DOHH2 (cell line): Measurements from ENCODE around the gene IMPG1.

Experiments
- H3F3A ChIP-seq: fragments of 200-600 bp; sonication (generic), shearing (Covaris generic); 2 replicates; pipeline ENCODE4 v1.6.0; 2016; ENCODE audit warnings: antibody characterized with exemption, mild to moderate bottlenecking; ENCODE audit not compliant: control insufficient read depth, insufficient read depth
- H3K27ac ChIP-seq: fragments of 200-600 bp; sonication (generic); 2 replicates; pipeline ENCODE4 v1.5.1; 2014; ENCODE audit warnings: low read depth, mild to moderate bottlenecking, low read length, moderate library complexity
- H3K27me3 ChIP-seq: fragments of 200-600 bp; sonication (generic); 2 replicates; pipeline ENCODE4 v1.6.1; 2014; ENCODE audit warnings: mild to moderate bottlenecking, low read length, mixed read lengths; ENCODE audit not compliant: control insufficient read depth
- H3K36me3 ChIP-seq: fragments of 200-600 bp; sonication (generic); 2 replicates; pipeline ENCODE4 v1.6.1; 2014; ENCODE audit warnings: mild to moderate bottlenecking, low read length, moderate library complexity, mixed read lengths; ENCODE audit not compliant: control insufficient read depth
- H3K4me1 ChIP-seq: fragments of 200-600 bp; sonication (generic); 2 replicates; pipeline ENCODE4 v1.6.1; 2014; ENCODE audit warnings: mild to moderate bottlenecking, low read length, mixed read lengths; ENCODE audit not compliant: control insufficient read depth
- H3K4me2 ChIP-seq: fragments of 200-600 bp; sonication (generic); 2 replicates; pipeline ENCODE4 v1.6.0; 2014; ENCODE audit warnings: mild to moderate bottlenecking, low read length, moderate library complexity
- H3K4me3 ChIP-seq: fragments of 200-600 bp; sonication (generic); 2 replicates; pipeline ENCODE4 v1.5.1; 2014; ENCODE audit warnings: mild to moderate bottlenecking, low read length, mixed read lengths
- H3K79me2 ChIP-seq: fragments of 200-600 bp; sonication (generic); 2 replicates; pipeline ENCODE4 v1.6.1; 2014; ENCODE audit warnings: mild to moderate bottlenecking, low read length, mixed read lengths; ENCODE audit not compliant: control insufficient read depth
- H3K9me2 ChIP-seq: fragments of 200-600 bp; sonication (generic); replicated peaks from 2 replicates; pipeline ENCODE4 v1.6.1; 2014; ENCODE audit warnings: mild to moderate bottlenecking, low read length, mixed read lengths; ENCODE audit not compliant: control insufficient read depth
- H3K9me3 ChIP-seq: fragments of 200-600 bp; sonication (generic); 2 replicates; pipeline ENCODE4 v1.6.1; 2014; ENCODE audit warnings: antibody characterized with exemption, low read length, mixed read lengths; ENCODE audit not compliant: control insufficient read depth, insufficient read depth
- H4K20me1 ChIP-seq: fragments of 200-600 bp; sonication (generic); 2 replicates; pipeline ENCODE4 v1.6.0; 2014; ENCODE audit warnings: low read depth, mild to moderate bottlenecking, antibody characterized with exemption, low read length, moderate library complexity; ENCODE audit not compliant: control insufficient read depth, insufficient read depth
- EZH2phosphoT487 ChIP-seq: fragments of 200-600 bp; sonication (generic); IDR thresholded peaks from 2 replicates; pipeline ENCODE4 v1.6.1; 2017; ENCODE audit warnings: borderline replicate concordance, mild to moderate bottlenecking, antibody characterized with exemption, low read length, moderate library complexity, mixed read lengths
- TF ChIP-seq, protein P1 (sequence below): fragments of 200-600 bp; sonication (generic); IDR thresholded peaks from one replicate; pipeline ENCODE4 v1.5.1; 2014; ENCODE audit warnings: antibody characterized with exemption, mild to moderate bottlenecking, low read depth, low read length; ENCODE audit not compliant: poor library complexity, severe bottlenecking

The IMPG1 gene

GRCh38 chr6:75975904-75976303 lies 96.6 kb downstream of the IMPG1 start:
- Histone ChIP-seq H3K4me3 (no peak overlapping the region), H3K79me2 (no peaks in the 10 kb centered on the region), H3K27ac (no peak overlapping the region), H4K20me1 (no peaks in the 10 kb centered on the region), H3K36me3 (no peaks in the 10 kb centered on the region), H3F3A (no peaks in the 10 kb centered on the region), H3K4me1 (no peaks in the 10 kb centered on the region), H3K9me2 (no peaks in the 10 kb centered on the region), H3K27me3 (no peaks in the 10 kb centered on the region), H3K4me2 (no peak overlapping the region), H3K9me3 (no peaks in the 10 kb centered on the region)
- TF ChIP-seq, protein P1, sequence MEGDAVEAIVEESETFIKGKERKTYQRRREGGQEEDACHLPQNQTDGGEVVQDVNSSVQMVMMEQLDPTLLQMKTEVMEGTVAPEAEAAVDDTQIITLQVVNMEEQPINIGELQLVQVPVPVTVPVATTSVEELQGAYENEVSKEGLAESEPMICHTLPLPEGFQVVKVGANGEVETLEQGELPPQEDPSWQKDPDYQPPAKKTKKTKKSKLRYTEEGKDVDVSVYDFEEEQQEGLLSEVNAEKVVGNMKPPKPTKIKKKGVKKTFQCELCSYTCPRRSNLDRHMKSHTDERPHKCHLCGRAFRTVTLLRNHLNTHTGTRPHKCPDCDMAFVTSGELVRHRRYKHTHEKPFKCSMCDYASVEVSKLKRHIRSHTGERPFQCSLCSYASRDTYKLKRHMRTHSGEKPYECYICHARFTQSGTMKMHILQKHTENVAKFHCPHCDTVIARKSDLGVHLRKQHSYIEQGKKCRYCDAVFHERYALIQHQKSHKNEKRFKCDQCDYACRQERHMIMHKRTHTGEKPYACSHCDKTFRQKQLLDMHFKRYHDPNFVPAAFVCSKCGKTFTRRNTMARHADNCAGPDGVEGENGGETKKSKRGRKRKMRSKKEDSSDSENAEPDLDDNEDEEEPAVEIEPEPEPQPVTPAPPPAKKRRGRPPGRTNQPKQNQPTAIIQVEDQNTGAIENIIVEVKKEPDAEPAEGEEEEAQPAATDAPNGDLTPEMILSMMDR = no peak
- TF ChIP-seq EZH2phosphoT487 = no peak

DNA sequence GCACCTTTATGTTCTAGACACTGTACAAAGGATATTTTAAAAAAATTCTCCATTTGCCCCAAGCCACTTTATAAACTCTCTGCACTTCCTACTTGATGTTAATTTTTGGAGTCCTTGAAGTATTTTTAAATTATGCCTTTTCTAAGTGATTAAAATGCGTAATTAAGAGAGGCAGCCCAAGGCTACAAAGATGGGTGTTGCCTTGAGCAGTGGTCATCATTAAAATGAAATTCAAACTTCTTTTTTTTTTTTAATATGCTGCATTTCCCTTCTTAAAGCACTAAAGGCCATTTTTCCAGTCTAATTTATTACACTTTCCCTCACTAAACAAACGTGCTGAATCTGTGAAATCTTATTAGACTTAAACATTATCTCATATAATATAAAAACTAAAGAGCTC lies 102.4 kb downstream of the IMPG1 start:
- H3K79me2 ChIP-seq = no peaks in the 10 kb centered on the region
- TF ChIP-seq, protein P1 = no peak
- TF ChIP-seq EZH2phosphoT487 = no peak
- H3K9me2 ChIP-seq = no peaks in the 10 kb centered on the region
- H3K4me2 ChIP-seq = no peak overlapping the region
- H3K4me1 ChIP-seq = no peaks in the 10 kb centered on the region
- no peaks in the 10 kb centered on the region for H3K9me3 ChIP-seq
- H3K4me3 ChIP-seq = no peak overlapping the region
- no peaks in the 10 kb centered on the region for H4K20me1 ChIP-seq
- H3K27ac ChIP-seq = no peak overlapping the region
- no peaks in the 10 kb centered on the region for H3K36me3 ChIP-seq
- H3K27me3 ChIP-seq = no peaks in the 10 kb centered on the region
- no peaks in the 10 kb centered on the region for H3F3A ChIP-seq

DNA sequence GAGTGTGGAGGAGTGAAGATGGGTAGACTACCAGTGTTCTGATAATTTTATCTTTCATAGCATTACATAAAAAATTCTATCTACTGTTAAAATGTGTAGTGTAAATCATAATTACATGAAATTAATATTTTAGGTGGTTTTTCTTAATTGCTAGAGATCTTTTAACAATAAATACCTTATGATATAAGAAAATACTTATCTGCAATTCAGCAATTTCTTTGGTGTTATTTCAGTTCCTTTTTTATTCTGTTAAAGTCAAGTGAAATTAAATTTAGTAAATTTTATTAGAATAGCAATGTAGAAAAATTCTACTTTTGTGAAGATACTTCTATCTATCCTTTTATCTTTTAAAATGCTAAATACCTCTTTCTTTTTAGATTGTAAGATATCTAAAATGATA lies 104.3 kb downstream of the IMPG1 start:
- H3K4me3 ChIP-seq = no peak overlapping the region
- no peaks in the 10 kb centered on the region for H3K79me2 ChIP-seq
- TF ChIP-seq, protein P1 = no peak
- no peaks in the 10 kb centered on the region for H3K27me3 ChIP-seq
- no peak overlapping the region for H3K27ac ChIP-seq
- no peaks in the 10 kb centered on the region for H3F3A ChIP-seq
- H3K9me3 ChIP-seq = no peaks in the 10 kb centered on the region
- no peaks in the 10 kb centered on the region for H3K36me3 ChIP-seq
- no peak overlapping the region for H3K4me2 ChIP-seq
- no peaks in the 10 kb centered on the region for H4K20me1 ChIP-seq
- no peaks in the 10 kb centered on the region for H3K4me1 ChIP-seq
- no peaks in the 10 kb centered on the region for H3K9me2 ChIP-seq

DNA sequence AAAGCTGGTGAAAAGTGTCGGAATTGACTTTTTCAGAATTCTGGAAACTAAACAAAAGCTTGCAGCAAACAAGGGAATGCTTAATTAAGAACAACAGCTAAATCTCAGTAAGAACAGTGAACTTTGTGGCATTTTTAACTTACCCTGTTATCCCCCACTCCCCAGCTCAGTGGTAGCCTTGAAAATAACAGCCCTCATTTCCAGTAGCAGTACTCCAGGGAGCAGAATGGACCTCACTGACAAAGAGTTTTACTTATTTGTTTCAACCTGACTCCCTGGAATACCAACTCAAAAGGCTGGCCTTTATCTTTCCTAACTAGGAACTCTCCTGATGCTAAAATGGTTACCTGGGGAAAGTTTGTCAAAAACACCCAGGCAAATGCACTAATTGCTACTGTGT lies 108.9 kb downstream of the IMPG1 start:
- no peak overlapping the region for H3K4me2 ChIP-seq
- H3K27ac ChIP-seq = no peak overlapping the region
- no peaks in the 10 kb centered on the region for H3K27me3 ChIP-seq
- H3K4me3 ChIP-seq = no peak overlapping the region
- H4K20me1 ChIP-seq = no peaks in the 10 kb centered on the region
- no peaks in the 10 kb centered on the region for H3K4me1 ChIP-seq
- no peak for TF ChIP-seq EZH2phosphoT487
- TF ChIP-seq, protein P1 = no peak
- H3K9me3 ChIP-seq = no peaks in the 10 kb centered on the region
- H3K36me3 ChIP-seq = no peaks in the 10 kb centered on the region
- H3K9me2 ChIP-seq = no peaks in the 10 kb centered on the region
- no peaks in the 10 kb centered on the region for H3F3A ChIP-seq
- no peaks in the 10 kb centered on the region for H3K79me2 ChIP-seq
